GM12878 (cell line): ENCODE data around the gene TEX30.

ENCODE experiments used
- ATF7 ChIP-seq: fragments of 450-650 bp; IDR thresholded peaks from 2 replicates; pipeline ENCODE4 v1.6.1; 2016; ENCODE audit warnings: low read depth, mild to moderate bottlenecking
- CBFB ChIP-seq: IDR thresholded peaks from 2 replicates; pipeline ENCODE4 v1.6.1; 2016; ENCODE audit warnings: antibody characterized with exemption, low read depth
- CTCF ChIP-seq, 3 experiments: IDR thresholded peaks in 2 of 3; conservative IDR thresholded peaks in 1 of 3; 2 replicates each; pipeline ENCODE4 v1.5.1; 2011; ENCODE audit warnings: low read depth in 3 of 3, low read length in 3 of 3, mild to moderate bottlenecking in 3 of 3, control low read depth in 2 of 3, moderate library complexity in 2 of 3, inconsistent platforms in 1 of 3, mixed read lengths in 1 of 3; ENCODE audit not compliant: control insufficient read depth in 2 of 3, insufficient read depth in 1 of 3; ENCODE audit errors: extremely low read depth in 1 of 3
- EED ChIP-seq: sonication (generic); IDR thresholded peaks from 2 replicates; pipeline ENCODE4 v1.6.1; 2016; ENCODE audit warnings: antibody characterized with exemption, low read depth
- ETV6 ChIP-seq, 2 experiments: fragments of 450-650 bp in 1 of 2; IDR thresholded peaks in 1 of 2; conservative IDR thresholded peaks in 1 of 2; 2 replicates each; pipeline ENCODE4 v1.6.1; 2014; ENCODE audit warnings: antibody characterized with exemption in 1 of 2, borderline replicate concordance in 1 of 2, low read depth in 1 of 2, mild to moderate bottlenecking in 1 of 2, moderate library complexity in 1 of 2
- FOXM1 ChIP-seq: IDR thresholded peaks from 2 replicates; pipeline ENCODE4 v1.6.1; 2012; ENCODE audit warnings: low read depth, mild to moderate bottlenecking, inconsistent platforms, low read length, moderate library complexity
- NRF1 ChIP-seq: conservative IDR thresholded peaks from 2 replicates; pipeline ENCODE4 v1.6.1; 2011; ENCODE audit warnings: mild to moderate bottlenecking, low read depth, low read length, improper control_type of control experiment
- POLR2A ChIP-seq: IDR thresholded peaks from 2 replicates; pipeline ENCODE4 v1.6.1; 2011; ENCODE audit warnings: low read depth, mild to moderate bottlenecking, low read length
- SIX5 ChIP-seq: IDR thresholded peaks from 2 replicates; pipeline ENCODE4 v1.6.1; 2011; ENCODE audit warnings: mild to moderate bottlenecking, low read depth, low read length, moderate library complexity; ENCODE audit not compliant: severe bottlenecking
- TAF1 ChIP-seq: IDR thresholded peaks from 2 replicates; pipeline ENCODE4 v1.6.1; 2011; ENCODE audit warnings: mild to moderate bottlenecking, low read depth, low read length, borderline replicate concordance
- TCF12 ChIP-seq: IDR thresholded peaks from 2 replicates; pipeline ENCODE4 v1.6.1; 2011; ENCODE audit warnings: low read depth, mild to moderate bottlenecking, low read length
- USF2 ChIP-seq: IDR thresholded peaks from 2 replicates; pipeline ENCODE4 v1.6.1; 2011; ENCODE audit warnings: low read depth, low read length, improper control_type of control experiment, borderline replicate concordance
- ZNF592 ChIP-seq: fragments of 450-650 bp; IDR thresholded peaks from 2 replicates; pipeline ENCODE4 v1.6.1; 2017; ENCODE audit warnings: mild to moderate bottlenecking, moderate library complexity

- no peak for TF ChIP-seq POLR2A
- TF ChIP-seq FOXM1 = no peak
- TF ChIP-seq SIX5 = no peak
- no peak for TF ChIP-seq ATF7
- no peak for TF ChIP-seq ZNF592
- no peak for TF ChIP-seq USF2
- no peak for TF ChIP-seq CTCF (IDR thresholded peaks at IDR 0.05 in 2 of 3, conservative IDR thresholded peaks at IDR 0.05 in 1 of 3; ENCODE audit: control insufficient read depth in 2 of 3, extremely low read depth in 1 of 3, insufficient read depth in 1 of 3, low read depth in 3 of 3, low read length in 3 of 3)
- TF ChIP-seq CBFB = no peak
- no peak for TF ChIP-seq NRF1
- TF ChIP-seq TAF1 = no peak
- TF ChIP-seq ETV6 (conservative IDR thresholded peaks at IDR 0.05 in 1 of 2, IDR thresholded peaks at IDR 0.05 in 1 of 2; ENCODE audit: borderline replicate concordance in 1 of 2, low read depth in 1 of 2) = no peak
- TF ChIP-seq EED = no peak
- TF ChIP-seq TCF12 = no peak
These were observed 6.0 kb upstream of the TEX30 start for GRCh38 chr13:102779436-102780159.
